Measurements from ENCODE around the gene TRPC1. TPM values are rescaled to one million over a fixed set of nuclear protein-coding genes. Genes with fewer than 3 reads are reported as not detected.

The TRPC1 gene
- total RNA-seq, 1 experiment from 2014 or later = 29.6 TPM

GRCh38 chr3:142839831-142840230 lies 116.0 kb downstream of the TRPC1 start:
- intact Hi-C loops (cut with micrococcal nuclease; ENCODE audit: unreplicated experiment) (no loop called here), in situ Hi-C loops (cut with HindIII; ENCODE audit: low pct_unique_long_range_greater_than_20kb, low sequenced_read_pairs) (no loop called here)
- POLR2A ChIA-PET = no interaction called here
- no peaks in the 10 kb centered on the region for H3K36me3 ChIP-seq (ENCODE audit: control insufficient read depth, insufficient read depth, low read length)
- H3K27me3 ChIP-seq (ENCODE audit: control insufficient read depth, insufficient read depth, low read length) = no peaks in the 10 kb centered on the region
- BruUV-seq (replicated peaks) = no TSS peak
- CTCF ChIA-PET = no interaction called here
- TF ChIP-seq POLR2AphosphoS5 (IDR thresholded peaks at IDR 0.05; ENCODE audit: low read depth, low read length) (no peak), TCF7L2 (IDR thresholded peaks at IDR 0.05; ENCODE audit: low read depth, low read length) (no peak), CTCF (IDR thresholded peaks at IDR 0.05) (no peak), SIN3A (IDR thresholded peaks at IDR 0.05; ENCODE audit: borderline replicate concordance, insufficient read depth, low read depth, low read length) (no peak), REST (IDR thresholded peaks at IDR 0.05; ENCODE audit: insufficient read depth in 1 of 2, low read depth in 2 of 2, low read length in 1 of 2) (no peak)
- H3K4me1 ChIP-seq (ENCODE audit: control insufficient read depth, insufficient read depth, low read length) = no peaks in the 10 kb centered on the region
- DNase-seq (ENCODE audit: low read depth, low spot score) (no peak), ATAC-seq (no peak)
- no peak overlapping the region for H3K27ac ChIP-seq (ENCODE audit: low read length)
- no peak overlapping the region for H3K4me3 ChIP-seq (ENCODE audit: low read depth in 2 of 2, low read length in 2 of 2)
- no peaks in the 10 kb centered on the region for H3K9me3 ChIP-seq (ENCODE audit: control insufficient read depth, insufficient read depth, low read depth, low read length)

GRCh38 chr3:142844339-142844977 lies 120.6 kb downstream of the TRPC1 start:
- no peaks in the 10 kb centered on the region for H3K9me3 ChIP-seq (ENCODE audit: control insufficient read depth, insufficient read depth, low read depth, low read length)
- DNase-seq (ENCODE audit: low read depth, low spot score) (no peak), ATAC-seq (peak; percentile 77; the same call in 1 of the 2 replicates)
- in situ Hi-C loops (cut with HindIII; ENCODE audit: low pct_unique_long_range_greater_than_20kb, low sequenced_read_pairs) = no loop called here
- CTCF ChIA-PET = no interaction called here
- H3K27me3 ChIP-seq (ENCODE audit: control insufficient read depth, insufficient read depth, low read length) = no peaks in the 10 kb centered on the region
- H3K4me1 ChIP-seq (ENCODE audit: control insufficient read depth, insufficient read depth, low read length) = no peaks in the 10 kb centered on the region
- BruUV-seq (replicated peaks) = no TSS peak
- POLR2A ChIA-PET = no interaction called here
- H3K4me3 ChIP-seq (ENCODE audit: low read depth in 2 of 2, low read length in 2 of 2) = no peak overlapping the region
- TF ChIP-seq SIN3A (IDR thresholded peaks at IDR 0.05; ENCODE audit: borderline replicate concordance, insufficient read depth, low read depth, low read length) (no peak), TCF7L2 (IDR thresholded peaks at IDR 0.05; ENCODE audit: low read depth, low read length) (no peak), REST (IDR thresholded peaks at IDR 0.05; ENCODE audit: insufficient read depth in 1 of 2, low read depth in 2 of 2, low read length in 1 of 2) (no peak), CTCF (IDR thresholded peaks at IDR 0.05) (peak; percentile 68; the same call in 1 of the 2 replicates)
- H3K36me3 ChIP-seq (ENCODE audit: control insufficient read depth, insufficient read depth, low read length) = no peaks in the 10 kb centered on the region
- intact Hi-C loops (cut with micrococcal nuclease; ENCODE audit: unreplicated experiment) = no loop called here
- H3K27ac ChIP-seq (ENCODE audit: low read length) = no peak overlapping the region

Measured in Panc1 (cell line).